GM19395 (cell line): ENCODE results near the gene EFCAB12.
"Not testable (repeated sequence)": the region's sequence is repeated elsewhere in the genome, so short reads cannot be mapped to it uniquely, and the experiment has no call there.

Source experiments
- ATAC-seq: cut with Tn5 transposase; IDR thresholded peaks from one replicate; pipeline ENCODE4 v1.9.1; 2021; ENCODE audit warnings: mild to moderate bottlenecking, moderate library complexity; ENCODE audit not compliant: unreplicated experiment

EFCAB12 gene

DNA sequence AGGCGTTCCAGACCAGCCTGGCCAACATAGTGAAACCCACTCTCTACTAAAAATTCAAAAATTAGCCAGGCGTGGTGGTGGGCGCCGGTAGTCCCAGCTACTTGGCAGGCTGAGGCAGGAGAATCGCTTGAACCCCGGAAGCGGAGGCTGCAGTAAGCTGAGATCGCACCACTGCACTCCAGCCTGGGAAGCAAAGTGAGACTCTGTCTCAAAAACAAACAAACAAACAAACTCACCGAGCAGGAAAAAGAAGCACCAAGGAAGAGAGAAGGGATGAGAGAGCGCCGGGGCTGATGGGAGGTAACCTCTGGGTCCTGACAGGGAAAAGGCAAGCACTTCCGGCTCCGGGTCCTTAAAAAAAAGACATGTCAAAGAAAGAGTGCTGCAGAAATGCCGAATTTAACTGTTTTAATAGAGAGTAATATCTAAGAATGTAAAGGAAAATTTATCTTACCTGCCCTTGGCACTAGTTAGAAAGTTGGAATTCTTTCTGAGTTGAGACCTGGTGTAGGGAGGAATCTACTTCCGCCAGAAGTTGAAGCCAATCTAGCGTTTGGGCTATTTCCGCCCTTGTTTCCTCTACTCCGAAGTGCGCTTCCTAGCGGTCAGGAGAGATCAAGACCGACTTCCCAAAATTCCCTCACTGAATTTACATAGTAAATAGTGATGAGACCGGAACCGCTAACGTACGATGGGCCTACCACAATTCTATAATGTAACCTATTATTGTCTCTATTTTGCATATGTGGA, 29.1 kb downstream of the EFCAB12 start:
- peak; percentile 88 for ATAC-seq

- peak; percentile 21 for ATAC-seq
Measured at GRCh38 chr3:129398803-129399144, 29.7 kb downstream of the EFCAB12 start.

DNA sequence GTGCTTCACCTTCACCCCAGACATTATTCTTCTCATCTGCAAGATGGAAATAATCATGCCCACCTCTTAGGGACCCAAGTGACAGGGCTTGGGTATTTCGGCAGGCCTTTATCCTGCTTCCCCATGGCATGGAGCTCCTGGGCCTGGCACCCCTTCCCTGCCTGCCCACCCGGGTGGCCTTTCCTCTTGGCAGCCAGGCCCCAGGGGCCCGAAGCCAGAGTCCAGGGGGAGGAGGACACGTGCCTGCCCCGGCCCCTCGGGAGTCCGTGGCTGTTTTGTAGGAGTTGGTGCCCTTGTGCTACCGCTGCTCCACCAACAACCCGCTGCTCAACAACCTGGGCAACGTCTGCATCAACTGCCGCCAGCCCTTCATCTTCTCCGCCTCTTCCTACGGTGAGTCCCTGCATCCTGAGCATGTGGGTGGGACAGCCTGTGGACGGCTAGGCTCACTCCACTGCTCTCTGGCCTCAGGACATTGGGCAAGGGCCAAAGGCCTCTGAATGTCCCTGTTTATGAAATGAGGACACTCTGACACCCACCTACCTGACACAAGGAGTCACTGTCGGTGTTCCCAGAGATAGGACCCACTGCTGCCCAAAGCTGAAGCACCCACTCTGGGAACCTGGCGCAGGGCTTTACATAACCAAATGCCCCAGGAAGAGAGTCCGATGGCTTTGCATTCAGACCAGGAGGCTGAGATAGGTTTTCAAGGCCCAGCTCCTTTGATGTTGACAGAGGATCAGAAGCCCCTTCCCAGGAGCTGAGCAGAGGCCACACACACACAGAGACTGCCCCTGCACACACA, 34.5 kb downstream of the EFCAB12 start:
- ATAC-seq = not testable (repeated sequence)

DNA sequence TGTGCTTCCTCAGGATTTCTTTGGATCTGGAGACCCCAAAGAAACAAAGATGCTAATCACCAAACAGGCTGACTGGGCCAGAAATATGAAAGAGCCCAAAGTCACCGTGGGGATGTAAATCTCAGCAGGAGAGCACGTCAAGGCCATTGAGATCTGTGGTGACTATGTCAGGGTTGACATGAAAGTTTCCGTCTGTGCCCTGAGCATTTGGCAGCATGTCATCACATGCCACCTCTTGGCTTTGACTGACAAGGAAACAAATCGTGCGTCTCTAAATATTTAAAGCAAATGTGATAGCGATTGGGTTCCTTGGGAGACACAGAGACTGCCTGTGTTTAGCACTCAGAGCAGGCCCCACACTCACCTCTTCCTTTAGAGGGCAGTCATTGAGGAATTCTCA, 35.2 kb downstream of the EFCAB12 start:
- no peak for ATAC-seq

DNA sequence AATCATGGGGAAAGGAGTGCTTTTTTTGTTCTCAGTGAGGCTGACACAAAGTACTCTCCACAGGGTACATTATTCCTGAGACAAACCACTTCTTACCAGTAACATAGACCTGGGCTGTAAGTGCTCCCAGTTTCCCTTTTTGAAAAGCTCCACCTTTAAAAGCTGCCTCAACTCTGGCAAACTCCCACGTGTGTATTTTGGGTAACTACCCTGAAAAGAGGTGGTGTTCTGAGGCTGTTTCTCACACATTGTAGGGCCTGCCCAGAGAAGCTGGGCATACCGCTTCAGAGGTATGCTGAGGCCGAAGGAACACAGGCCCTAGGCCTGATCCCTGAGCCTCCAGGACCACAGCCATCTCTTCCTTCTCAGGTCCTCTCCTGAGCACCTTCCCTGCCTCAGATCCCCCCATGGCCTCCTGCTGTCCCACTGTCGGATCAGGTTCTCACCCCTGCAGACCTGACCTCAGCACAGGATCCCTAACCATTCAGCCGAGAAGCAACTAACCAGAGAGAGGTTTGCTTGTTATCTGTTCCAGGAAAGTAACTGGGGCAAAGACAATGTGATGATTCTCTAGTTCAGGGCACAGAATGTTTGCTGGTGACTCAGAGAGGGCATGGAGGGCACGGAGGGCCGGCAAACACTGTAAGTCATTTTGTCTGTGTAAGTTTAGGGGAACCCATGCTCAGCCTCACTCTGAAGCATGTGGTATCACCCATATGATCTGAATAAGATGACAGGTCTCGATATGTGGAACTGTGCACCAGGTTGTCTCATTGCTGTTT, 36.1 kb downstream of the EFCAB12 start:
- not testable (repeated sequence) for ATAC-seq

DNA sequence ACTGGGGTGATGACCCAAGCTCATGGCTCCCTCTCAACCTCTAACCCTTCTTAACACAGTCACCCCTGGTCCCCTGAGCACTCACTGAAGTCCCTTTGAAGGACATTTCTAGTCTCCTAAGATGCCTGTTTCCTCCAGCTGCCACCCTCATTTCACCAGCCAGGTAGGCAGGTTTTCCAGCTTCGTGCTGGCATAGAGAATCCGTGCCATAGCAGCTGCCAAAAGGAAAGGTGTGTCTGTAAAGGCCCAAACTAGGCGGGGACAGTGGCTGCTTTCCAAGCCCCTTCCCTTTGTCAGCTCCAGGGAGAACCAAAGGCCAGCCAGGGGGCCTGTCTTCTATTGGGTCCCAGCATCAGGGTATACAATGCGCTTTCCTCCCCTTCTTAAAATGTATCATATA, 36.9 kb downstream of the EFCAB12 start:
- not testable (repeated sequence) for ATAC-seq

DNA sequence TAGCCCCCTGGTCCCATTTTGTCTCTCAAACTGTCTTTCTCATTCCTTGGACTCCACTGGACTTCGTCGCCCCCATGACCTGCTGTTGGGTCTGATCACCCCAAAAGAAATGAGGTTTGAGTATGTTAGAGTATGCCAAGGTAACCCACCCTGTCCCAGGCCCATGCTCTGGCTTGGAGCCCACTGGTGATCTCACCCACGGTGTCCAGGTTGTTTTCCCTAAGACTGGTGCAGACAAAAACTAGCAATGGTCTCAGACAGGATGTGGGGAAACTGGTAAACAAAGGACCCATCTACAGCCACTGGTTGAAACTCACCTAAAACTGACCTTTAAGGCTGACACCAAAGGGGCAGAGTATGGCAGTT, 38.9 kb downstream of the EFCAB12 start:
- ATAC-seq = no peak

DNA sequence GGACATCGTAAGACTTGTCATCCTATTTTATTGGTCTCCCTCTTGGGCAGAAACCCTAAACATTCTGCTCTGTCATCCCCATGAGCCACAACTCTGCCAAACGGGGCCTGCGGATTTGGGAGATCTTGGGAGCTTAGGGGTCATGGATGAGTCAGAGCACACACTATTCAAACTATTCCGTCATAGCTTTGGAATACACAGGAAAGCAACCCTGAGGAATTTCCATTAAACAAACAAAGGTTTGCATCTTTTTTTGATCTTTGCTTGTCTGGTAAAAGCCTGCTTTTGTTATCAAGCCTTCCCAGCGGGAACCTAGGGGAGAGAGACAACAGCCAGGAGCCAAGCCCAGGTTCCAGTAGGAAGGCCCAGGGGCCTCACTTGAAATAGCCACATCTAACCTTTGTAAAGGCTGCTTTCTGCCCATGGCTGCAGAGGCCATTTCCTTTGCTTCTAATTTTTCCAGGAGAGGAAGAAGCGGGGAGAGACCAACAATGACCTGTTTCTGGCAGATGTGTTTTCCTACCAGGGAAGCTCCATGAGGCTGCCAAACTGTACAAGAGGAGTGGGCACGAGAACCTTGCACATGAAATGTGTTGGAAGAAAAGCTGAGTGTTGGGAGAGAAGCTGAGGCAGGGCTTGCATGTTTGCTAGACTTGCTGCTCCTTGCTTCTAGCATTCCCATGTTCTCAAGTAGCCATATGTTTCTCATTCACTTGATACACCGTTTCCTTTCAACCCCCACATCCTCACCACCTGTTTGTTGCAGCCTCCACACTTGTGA, 39.5 kb downstream of the EFCAB12 start:
- ATAC-seq = not testable (repeated sequence)

DNA sequence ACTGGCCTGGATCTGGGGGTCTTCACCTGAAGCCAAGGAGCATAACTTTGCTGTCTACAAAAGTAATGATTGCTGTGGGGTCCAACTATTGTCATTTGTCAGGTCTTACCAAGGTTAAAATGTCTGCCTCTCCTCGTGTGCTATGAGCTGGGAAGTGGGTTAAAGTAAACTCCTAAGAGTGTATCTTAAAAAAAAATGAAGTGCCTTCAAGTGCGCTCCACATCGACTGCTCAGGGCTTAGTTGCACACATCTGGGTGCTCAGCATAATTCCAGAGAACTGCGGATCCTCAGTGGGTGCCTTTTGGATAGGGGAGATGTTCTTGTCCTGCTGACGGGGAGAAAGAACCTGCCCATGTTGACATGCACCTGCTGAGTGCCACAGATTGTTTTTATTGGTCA, 40.9 kb downstream of the EFCAB12 start:
- no peak for ATAC-seq

- ATAC-seq = no peak
Measured at GRCh38 chr3:129386984-129387383, 41.5 kb downstream of the EFCAB12 start.

- not testable (repeated sequence) for ATAC-seq
Measured at GRCh38 chr3:129385507-129385906, 42.9 kb downstream of the EFCAB12 start.

GRCh38 chr3:129384594-129385323, 43.7 kb downstream of the EFCAB12 start:
- ATAC-seq = no peak

- ATAC-seq = not testable (repeated sequence)
Measured at GRCh38 chr3:129384103-129384502, 44.3 kb downstream of the EFCAB12 start.

DNA sequence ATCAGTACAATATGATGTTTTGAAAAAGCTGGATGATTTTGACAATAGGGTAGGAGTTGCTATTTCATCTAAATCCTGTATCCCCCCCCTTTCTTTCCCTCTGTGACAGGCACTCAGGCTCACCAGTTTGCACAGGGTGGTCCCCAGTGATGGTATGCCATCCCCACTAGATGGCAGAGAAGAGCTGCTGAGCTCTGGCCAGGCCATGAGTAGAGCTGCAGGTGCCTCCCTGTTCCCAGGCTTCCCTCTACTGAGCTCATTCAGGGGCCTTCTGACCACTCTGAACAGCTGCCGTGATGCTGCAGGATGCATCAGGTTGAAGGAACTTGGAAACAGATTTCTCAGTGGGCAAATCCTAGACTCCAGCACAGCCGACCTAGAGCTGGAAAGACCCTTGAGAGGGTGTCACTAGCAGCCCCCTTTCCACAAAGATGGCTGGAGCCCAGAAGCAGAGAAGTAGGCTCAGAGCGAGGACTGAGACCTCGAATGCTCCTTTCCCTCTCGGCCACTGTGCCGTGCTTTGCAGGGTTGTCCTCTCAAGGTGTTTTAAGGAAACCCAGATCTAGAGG, 45.1 kb downstream of the EFCAB12 start:
- ATAC-seq = peak; percentile 84

DNA sequence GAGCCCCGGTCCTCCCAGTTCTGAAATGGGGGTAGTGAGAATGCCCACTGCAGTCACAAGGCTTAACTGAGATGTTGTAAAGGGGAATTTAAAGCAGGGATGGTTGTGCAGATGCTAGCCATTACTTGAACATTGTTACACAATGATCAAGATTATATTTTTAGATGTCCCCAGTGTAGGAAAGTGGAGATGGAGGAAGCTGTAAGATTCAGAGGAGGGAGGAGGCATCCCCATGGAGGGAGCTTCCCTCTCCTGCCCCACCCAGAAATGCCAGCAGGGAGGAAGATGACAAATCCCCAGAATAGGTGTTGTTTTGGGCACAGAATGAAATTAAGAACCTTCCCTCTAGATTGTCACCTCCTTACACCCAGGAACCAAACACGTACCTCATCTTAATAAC, 46.1 kb downstream of the EFCAB12 start:
- no peak for ATAC-seq

GRCh38 chr3:129379582-129380358, 48.7 kb downstream of the EFCAB12 start:
- ATAC-seq = no peak

- no peak for ATAC-seq
Measured at GRCh38 chr3:129378949-129379348, 49.5 kb downstream of the EFCAB12 start.

DNA sequence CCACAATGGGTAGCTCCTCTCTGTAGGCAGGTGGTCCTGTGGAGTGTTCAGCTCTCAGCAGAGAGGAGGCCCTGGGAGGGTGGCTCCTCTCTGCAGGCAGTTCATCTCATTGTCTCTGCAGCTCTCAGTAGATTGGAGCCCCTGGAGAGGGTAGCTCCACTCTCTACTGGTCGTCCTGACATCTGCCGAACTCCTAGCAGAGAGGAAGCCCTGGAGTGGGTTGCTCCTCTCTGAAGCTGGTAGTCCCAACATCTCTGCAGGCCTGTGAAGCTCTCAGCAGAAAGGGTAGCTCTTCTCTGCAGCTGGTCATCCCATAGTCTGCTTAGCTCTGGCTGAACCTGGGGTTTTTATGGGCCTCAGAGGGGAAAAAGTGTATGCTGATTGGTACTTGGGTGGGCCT, 50.8 kb downstream of the EFCAB12 start:
- ATAC-seq = no peak

- no peak for ATAC-seq
Measured at GRCh38 chr3:129375099-129375498, 53.3 kb downstream of the EFCAB12 start.
